Osteoblast (primary cell): Measurements from ENCODE around the gene PARD3. TPM values are rescaled to one million over a fixed set of nuclear protein-coding genes. Genes with fewer than 3 reads are reported as not detected.

ENCODE experiments used
- DNase-seq: peaks from one replicate; pipeline ENCODE4 v3.0.0; 2011; ENCODE audit warnings: low spot score, mixed read lengths; ENCODE audit not compliant: insufficient read length; ENCODE audit errors: missing footprints
- H2AFZ ChIP-seq: 2 replicates; pipeline ENCODE4 v1.6.0; 2011; ENCODE audit warnings: mild to moderate bottlenecking, low read length
- H3K27ac ChIP-seq: 2 replicates; pipeline ENCODE4 v1.5.1; 2011; ENCODE audit warnings: mild to moderate bottlenecking, low read depth, low read length, moderate library complexity
- H3K27me3 ChIP-seq: 2 replicates; pipeline ENCODE4 v1.6.0; 2012; ENCODE audit warnings: mild to moderate bottlenecking, control low read depth, inconsistent platforms, low read length, moderate library complexity; ENCODE audit not compliant: insufficient read depth
- H3K36me3 ChIP-seq: 2 replicates; pipeline ENCODE4 v1.5.1; 2011; ENCODE audit warnings: mild to moderate bottlenecking, low read length, control low read depth, moderate library complexity; ENCODE audit not compliant: insufficient read depth
- H3K4me1 ChIP-seq: 2 replicates; pipeline ENCODE4 v1.5.1; 2011; ENCODE audit warnings: mild to moderate bottlenecking, low read length, control low read depth, moderate library complexity; ENCODE audit not compliant: insufficient read depth
- H3K4me2 ChIP-seq: 2 replicates; pipeline ENCODE4 v1.6.0; 2011; ENCODE audit warnings: mild to moderate bottlenecking, low read length; ENCODE audit not compliant: insufficient read depth
- H3K4me3 ChIP-seq: fragments of 200-600 bp; sonication (generic); 3 replicates; pipeline ENCODE4 v1.5.1; 2012; ENCODE audit warnings: mild to moderate bottlenecking, low read length, inconsistent platforms; ENCODE audit not compliant: insufficient read depth
- H3K79me2 ChIP-seq: 2 replicates; pipeline ENCODE4 v1.6.0; 2012; ENCODE audit warnings: mild to moderate bottlenecking, low read length, control low read depth, inconsistent platforms; ENCODE audit not compliant: insufficient read depth
- H3K9me3 ChIP-seq: 2 replicates; pipeline ENCODE4 v1.5.1; 2011; ENCODE audit warnings: low read depth, low read length, control low read depth
- H4K20me1 ChIP-seq: 2 replicates; pipeline ENCODE4 v1.6.0; 2012; ENCODE audit warnings: mild to moderate bottlenecking, low read length, control low read depth; ENCODE audit not compliant: insufficient read depth
- total RNA-seq: library from RNA; depleted of rRNA; stranded (reverse); fragments of >200 nt; gene quantifications from 2 replicates; pipeline ENCODE4 v1.2.3, GENCODE V29; 2012
- TF ChIP-seq, protein P1 (sequence below): IDR thresholded peaks from 2 replicates; pipeline ENCODE4 v1.5.1; 2011; ENCODE audit warnings: mild to moderate bottlenecking, low read depth, low read length, moderate library complexity; ENCODE audit errors: extremely low read depth

Gene PARD3
- total RNA-seq, 1 donor: 71.7 TPM

DNA sequence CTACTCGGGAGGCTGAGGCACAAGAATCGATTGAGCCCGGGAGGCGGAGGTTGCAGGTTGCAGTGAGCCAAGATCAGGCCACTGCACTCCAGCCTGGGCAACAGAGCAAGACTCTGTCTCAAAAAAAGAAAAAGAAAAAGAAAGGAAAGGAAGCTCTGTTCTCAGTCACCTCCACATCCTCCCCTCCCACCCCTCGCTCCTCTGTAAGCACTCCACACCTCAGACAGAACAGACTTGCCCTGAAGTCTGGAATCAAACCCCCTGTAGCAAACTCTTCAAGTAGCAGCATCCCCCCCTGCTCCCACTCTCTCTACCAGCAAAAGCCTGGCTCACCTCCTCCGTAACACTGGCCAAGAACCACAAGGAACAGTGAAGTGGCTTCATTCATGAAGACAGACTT, 66.7 kb downstream of the PARD3 start:
- TF ChIP-seq, protein P1, sequence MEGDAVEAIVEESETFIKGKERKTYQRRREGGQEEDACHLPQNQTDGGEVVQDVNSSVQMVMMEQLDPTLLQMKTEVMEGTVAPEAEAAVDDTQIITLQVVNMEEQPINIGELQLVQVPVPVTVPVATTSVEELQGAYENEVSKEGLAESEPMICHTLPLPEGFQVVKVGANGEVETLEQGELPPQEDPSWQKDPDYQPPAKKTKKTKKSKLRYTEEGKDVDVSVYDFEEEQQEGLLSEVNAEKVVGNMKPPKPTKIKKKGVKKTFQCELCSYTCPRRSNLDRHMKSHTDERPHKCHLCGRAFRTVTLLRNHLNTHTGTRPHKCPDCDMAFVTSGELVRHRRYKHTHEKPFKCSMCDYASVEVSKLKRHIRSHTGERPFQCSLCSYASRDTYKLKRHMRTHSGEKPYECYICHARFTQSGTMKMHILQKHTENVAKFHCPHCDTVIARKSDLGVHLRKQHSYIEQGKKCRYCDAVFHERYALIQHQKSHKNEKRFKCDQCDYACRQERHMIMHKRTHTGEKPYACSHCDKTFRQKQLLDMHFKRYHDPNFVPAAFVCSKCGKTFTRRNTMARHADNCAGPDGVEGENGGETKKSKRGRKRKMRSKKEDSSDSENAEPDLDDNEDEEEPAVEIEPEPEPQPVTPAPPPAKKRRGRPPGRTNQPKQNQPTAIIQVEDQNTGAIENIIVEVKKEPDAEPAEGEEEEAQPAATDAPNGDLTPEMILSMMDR: no peak
- Histone ChIP-seq H3K36me3 (no peaks in the 10 kb centered on the region), H3K4me2 (no peak overlapping the region), H3K79me2 (peaks cover 32% of the 10 kb centered on the region), H3K4me1 (no peaks in the 10 kb centered on the region), H3K4me3 (no peak overlapping the region), H3K9me3 (no peaks in the 10 kb centered on the region), H2AFZ (no peak overlapping the region), H3K27me3 (no peaks in the 10 kb centered on the region), H3K27ac (no peak overlapping the region), H4K20me1 (peaks cover 24% of the 10 kb centered on the region)
- peak; percentile 17 for DNase-seq

DNA sequence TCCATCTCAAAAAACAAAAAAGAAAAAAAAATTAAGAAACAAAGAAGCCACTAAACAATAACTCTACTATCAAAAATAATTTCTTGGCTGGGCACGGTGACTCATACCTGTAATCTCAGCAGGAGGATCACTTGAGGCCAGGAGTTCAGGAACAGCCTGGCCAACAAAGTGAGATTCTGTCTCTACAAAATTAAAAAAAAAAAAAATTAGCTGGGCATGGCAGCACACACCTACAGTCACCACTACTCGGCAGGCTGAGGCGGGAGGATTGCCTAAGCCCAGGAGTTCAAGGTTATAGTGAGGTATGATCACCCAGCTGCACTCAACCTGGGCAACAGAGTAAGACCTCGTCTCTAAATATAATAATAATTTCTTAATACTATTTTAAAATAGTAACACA, 69.0 kb downstream of the PARD3 start:
- no peak overlapping the region for H3K4me2 ChIP-seq
- H3K4me3 ChIP-seq: no peak overlapping the region
- DNase-seq: no peak
- H2AFZ ChIP-seq: no peak overlapping the region
- TF ChIP-seq, protein P1: no peak
- H3K36me3 ChIP-seq: no peaks in the 10 kb centered on the region
- H3K79me2 ChIP-seq: peaks cover 36% of the 10 kb centered on the region
- no peaks in the 10 kb centered on the region for H3K27me3 ChIP-seq
- H3K4me1 ChIP-seq: no peaks in the 10 kb centered on the region
- H4K20me1 ChIP-seq: peaks cover 22% of the 10 kb centered on the region
- no peaks in the 10 kb centered on the region for H3K9me3 ChIP-seq
- H3K27ac ChIP-seq: no peak overlapping the region

DNA sequence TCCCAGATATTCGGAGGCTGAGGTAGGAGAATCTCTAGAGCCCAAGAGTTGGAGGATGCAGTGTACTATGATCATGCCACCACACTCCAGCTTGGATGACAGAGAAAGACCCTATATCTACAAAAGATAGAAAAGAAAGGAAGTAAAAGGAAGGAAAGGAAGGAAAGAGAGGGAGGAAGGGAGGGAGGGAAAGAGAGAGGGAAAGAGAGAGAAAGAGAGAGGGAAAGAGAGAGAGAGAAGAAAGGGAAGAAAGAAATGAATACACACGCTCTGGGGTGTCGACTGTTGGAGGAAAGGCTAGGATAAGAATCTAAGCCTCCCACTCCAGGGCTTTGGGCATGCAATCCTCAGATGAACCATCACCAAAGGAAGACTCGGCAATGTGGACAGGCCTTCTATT, 69.9 kb downstream of the PARD3 start:
- Histone ChIP-seq H3K27ac (no peak overlapping the region), H4K20me1 (peaks cover 21% of the 10 kb centered on the region), H3K9me3 (no peaks in the 10 kb centered on the region), H3K27me3 (no peaks in the 10 kb centered on the region), H3K79me2 (peaks cover 41% of the 10 kb centered on the region), H3K4me1 (peaks cover 2% of the 10 kb centered on the region), H2AFZ (no peak overlapping the region), H3K36me3 (no peaks in the 10 kb centered on the region), H3K4me2 (no peak overlapping the region), H3K4me3 (no peak overlapping the region)
- no peak for DNase-seq
- TF ChIP-seq, protein P1: no peak

DNA sequence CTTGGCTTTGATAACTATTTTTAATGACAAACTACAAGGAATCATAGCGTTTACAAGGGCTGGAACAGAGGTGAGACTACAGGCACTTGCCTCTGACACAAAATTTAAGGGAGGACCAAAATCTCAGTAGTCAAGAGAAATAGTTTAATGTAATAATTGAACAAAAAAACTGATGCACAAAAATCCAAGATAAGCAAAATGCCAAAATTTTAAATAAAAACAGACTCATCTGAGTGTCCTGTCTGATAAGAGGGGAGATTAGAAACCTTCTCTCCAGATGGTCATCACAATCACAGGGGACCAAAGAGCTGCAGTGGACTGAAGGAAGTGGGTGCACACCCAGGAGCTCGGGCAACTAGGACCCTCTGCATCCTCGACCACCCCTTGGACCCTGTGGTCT, 70.5 kb downstream of the PARD3 start:
- Histone ChIP-seq H3K79me2 (peaks cover 41% of the 10 kb centered on the region), H3K27me3 (no peaks in the 10 kb centered on the region), H4K20me1 (peaks cover 23% of the 10 kb centered on the region), H3K9me3 (no peaks in the 10 kb centered on the region), H3K4me3 (no peak overlapping the region), H3K4me2 (no peak overlapping the region), H3K36me3 (no peaks in the 10 kb centered on the region), H3K4me1 (peaks cover 8% of the 10 kb centered on the region), H2AFZ (no peak overlapping the region), H3K27ac (no peak overlapping the region)
- TF ChIP-seq, protein P1: no peak
- no peak for DNase-seq
